Gastroesophageal sphincter (tissue), 3 donors: Measurements from ENCODE around the gene FBXW11.

ENCODE experiments used
- EP300 ChIP-seq: sonication (generic); formaldehyde crosslinking; IDR thresholded peaks from one replicate; pipeline ENCODE4 v1.6.1; 2017; ENCODE audit warnings: antibody characterized with exemption, mild to moderate bottlenecking
- POLR2AphosphoS5 ChIP-seq: sonication (generic); formaldehyde crosslinking; IDR thresholded peaks from one replicate; pipeline ENCODE4 v1.6.1; 2017; ENCODE audit warnings: antibody characterized with exemption
- TF ChIP-seq, protein P1 (sequence below), 4 experiments: fragments of 200-600 bp in 2 of 4; fragments of 450-650 bp in 2 of 4; sonication (generic) in 1 of 4; IDR thresholded peaks; one replicate each; pipeline ENCODE4 v1.5.1; 2017 to 2019; ENCODE audit warnings: antibody characterized with exemption in 4 of 4, mild to moderate bottlenecking in 2 of 4, moderate library complexity in 2 of 4

GRCh38 chr5:171906066-171906570 lies 100.3 kb downstream of the FBXW11 start:
- TF ChIP-seq EP300: no peak
- TF ChIP-seq POLR2AphosphoS5: no peak
- TF ChIP-seq, protein P1, sequence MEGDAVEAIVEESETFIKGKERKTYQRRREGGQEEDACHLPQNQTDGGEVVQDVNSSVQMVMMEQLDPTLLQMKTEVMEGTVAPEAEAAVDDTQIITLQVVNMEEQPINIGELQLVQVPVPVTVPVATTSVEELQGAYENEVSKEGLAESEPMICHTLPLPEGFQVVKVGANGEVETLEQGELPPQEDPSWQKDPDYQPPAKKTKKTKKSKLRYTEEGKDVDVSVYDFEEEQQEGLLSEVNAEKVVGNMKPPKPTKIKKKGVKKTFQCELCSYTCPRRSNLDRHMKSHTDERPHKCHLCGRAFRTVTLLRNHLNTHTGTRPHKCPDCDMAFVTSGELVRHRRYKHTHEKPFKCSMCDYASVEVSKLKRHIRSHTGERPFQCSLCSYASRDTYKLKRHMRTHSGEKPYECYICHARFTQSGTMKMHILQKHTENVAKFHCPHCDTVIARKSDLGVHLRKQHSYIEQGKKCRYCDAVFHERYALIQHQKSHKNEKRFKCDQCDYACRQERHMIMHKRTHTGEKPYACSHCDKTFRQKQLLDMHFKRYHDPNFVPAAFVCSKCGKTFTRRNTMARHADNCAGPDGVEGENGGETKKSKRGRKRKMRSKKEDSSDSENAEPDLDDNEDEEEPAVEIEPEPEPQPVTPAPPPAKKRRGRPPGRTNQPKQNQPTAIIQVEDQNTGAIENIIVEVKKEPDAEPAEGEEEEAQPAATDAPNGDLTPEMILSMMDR (IDR thresholded peaks at IDR 0.05): no peak
